NK-92 treated with Interleukin-12 subunit alpha and Interleukin-12 subunit beta, amount 100 ng/mL, for 24 hours (cell line): ENCODE measurements around the gene LTA4H.
A peak's percentile ranks its signal among the peaks of the same experiment; 100 is the strongest.
"Not testable (repeated sequence)": the region's sequence is repeated elsewhere in the genome, so short reads cannot be mapped to it uniquely, and the experiment has no call there.

ENCODE experiments used
- DNase-seq: peaks from one replicate; lab custom pipeline; 2025; lab: John Stamatoyannopoulos, UW

LTA4H gene

DNA sequence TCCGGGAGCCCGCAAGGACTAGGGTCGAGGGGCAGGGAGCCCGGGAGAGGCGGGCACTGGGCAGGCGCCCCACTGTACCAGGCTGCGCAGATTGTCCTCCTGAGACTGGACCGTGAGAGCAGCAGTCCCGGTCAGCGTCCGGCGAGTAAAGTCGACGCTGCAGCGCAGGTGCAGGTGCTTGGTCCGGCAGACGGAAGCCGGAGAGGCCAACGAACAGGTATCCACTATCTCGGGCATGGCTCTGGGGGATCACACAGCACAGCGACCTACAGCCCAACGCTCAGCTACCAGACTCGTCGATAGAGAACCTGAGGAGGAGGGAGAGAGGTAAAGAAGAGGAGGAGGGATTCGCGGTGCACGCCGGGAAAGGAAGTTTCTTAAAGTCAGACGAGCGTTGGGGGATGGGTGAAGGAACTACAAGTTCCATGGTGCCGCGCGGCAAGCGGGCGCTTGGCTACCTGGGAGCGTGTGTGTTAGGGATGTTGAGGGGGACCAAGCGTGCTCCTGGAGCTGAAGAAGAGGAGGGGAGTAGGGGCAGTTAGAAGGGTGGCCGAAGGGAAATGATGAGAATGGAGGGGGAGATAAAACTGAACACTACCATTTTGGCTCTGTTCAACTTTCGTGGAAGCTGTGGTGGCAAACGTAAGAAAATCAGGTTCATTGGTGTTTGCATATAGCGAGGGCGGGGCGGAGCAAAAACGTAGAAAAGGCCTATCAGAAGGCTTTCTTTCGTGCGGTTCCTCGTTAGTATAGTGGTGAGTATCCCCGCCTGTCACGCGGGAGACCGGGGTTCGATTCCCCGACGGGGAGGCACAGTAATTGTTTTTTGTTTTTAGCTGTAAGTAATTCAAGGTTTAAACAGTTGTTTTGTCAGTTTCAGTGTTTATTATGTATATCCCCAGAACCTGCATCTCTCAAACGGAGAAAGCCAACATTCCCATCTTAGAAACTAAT is at the start of gene LTA4H:
LTA4H (minus strand) TSS at position 305 of the 954 bp plus-strand sequence; CDS start at position 237, 68 bp downstream.
- DNase-seq, result peak; percentile 90

DNA sequence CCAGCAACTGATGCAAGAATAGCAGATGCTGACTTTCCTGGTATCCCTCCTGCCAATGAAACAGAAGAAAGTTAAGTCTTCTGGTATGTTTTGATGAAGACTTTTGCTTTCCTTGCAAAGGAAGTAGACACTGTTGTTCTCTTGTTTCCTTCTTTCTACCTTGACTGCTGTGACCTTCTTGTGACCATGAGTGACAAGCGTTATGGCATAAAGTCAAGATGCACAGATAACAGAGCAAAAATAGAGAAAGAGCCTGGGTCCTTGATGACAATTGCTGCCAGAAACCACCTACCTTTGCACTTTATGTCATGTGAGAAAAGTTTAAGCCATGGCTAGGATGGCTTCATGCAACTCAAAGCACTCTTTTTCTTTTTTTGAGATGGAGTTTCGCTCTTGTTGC is 49.2 kb upstream of the LTA4H start:
- DNase-seq, result no peak

- no peak for DNase-seq
Measured at GRCh38 chr12:96083020-96083719, 47.8 kb upstream of the LTA4H start.

DNA sequence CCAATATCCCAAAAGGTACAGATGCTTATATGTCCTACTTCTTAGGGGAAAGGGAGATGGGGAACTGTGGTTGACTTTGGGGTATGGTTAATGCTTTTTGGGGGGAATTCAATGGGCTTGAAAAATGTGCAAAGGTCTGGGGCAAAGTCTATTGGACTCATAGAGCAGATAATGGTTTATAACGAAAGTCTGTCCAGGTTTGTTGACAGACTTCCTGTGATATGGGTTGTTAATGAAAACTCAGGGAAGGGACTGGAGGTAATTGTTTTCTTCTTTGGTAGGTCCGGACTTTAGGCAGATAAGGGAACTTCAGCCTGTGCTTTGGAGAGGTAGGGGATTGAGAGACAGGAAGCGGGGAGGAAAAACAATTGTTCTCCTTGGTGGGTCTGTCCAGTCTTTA is 46.2 kb upstream of the LTA4H start:
- DNase-seq, result no peak

GRCh38 chr12:96078231-96079135 is 43.1 kb upstream of the LTA4H start:
- no peak for DNase-seq

GRCh38 chr12:96077081-96077480 is 41.7 kb upstream of the LTA4H start:
- DNase-seq, result no peak

GRCh38 chr12:96075560-96075959 is 40.2 kb upstream of the LTA4H start:
- no peak for DNase-seq

DNA sequence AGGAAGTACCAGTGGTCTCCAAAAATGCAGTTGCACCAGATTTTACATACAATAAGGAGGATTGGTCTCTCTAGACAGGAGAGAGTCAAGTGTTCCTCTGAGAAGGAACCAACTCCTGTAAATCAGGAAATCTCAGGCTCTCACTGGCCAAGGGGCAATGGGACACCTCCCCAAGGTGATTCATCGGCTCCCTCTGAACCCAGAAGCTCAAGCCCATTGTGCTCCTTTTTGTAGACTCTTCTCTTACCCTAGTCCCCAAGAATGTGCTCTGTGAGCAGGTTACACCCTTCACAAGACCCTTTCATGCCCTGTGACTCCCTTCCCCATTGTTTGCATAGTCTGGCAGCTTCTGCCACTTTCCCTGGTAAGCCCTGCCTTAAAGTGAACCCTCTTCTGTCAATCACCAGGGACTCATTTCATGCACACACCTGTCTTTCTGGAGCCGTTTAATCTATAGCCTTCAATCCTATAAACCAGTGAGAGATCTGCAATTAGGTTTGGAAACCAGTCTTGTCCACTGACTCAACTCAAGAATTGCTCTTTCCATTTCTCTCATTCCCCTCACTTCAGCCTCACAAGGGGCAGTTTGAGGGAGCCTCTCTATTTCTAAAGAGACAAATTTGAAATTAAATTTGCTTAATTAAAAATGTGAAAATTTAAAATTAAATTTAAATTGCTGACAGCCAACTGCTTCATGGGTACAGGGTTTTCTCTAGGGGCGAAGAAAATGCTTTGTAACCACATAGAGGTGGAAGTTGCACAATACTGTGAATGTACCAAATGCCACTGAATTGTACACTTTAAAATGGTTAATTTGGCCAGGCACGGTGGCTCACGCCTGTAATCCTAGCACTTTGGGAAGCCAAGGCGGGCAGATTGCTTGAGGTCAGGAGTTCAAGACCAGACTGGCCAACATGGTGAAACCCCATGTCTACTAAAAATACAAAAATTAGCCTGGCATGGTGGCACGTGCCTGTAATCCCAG is 38.3 kb upstream of the LTA4H start:
- no peak for DNase-seq

DNA sequence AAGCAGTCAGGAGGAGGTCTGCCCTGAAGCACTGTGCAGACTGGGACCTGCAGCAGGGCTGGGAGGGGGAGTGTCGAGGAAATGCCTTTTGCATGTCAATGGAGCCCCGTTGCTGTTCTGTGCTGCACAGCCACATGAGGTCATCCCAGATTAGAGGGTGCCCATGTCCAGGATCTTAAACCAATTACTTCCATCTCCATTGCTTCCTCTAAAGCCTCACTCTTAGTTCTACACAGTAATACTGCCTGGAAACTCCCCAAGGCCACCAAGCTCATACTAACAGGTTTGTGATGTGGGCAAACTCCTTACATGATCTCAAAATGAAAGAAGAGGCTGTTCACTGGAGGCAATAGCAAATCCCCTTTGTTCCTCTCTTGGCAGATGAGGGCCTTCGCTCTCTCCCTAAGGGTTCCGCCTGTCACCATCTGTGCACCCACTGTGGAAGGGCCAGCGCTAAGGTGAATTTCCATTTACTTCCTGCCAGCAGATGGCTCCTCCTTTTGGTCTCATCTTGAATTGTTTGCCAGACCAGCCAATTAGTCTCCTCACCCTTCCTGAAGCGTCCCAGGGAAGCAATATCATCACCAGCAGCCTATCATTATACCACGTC is 35.4 kb upstream of the LTA4H start:
- DNase-seq, result no peak

DNA sequence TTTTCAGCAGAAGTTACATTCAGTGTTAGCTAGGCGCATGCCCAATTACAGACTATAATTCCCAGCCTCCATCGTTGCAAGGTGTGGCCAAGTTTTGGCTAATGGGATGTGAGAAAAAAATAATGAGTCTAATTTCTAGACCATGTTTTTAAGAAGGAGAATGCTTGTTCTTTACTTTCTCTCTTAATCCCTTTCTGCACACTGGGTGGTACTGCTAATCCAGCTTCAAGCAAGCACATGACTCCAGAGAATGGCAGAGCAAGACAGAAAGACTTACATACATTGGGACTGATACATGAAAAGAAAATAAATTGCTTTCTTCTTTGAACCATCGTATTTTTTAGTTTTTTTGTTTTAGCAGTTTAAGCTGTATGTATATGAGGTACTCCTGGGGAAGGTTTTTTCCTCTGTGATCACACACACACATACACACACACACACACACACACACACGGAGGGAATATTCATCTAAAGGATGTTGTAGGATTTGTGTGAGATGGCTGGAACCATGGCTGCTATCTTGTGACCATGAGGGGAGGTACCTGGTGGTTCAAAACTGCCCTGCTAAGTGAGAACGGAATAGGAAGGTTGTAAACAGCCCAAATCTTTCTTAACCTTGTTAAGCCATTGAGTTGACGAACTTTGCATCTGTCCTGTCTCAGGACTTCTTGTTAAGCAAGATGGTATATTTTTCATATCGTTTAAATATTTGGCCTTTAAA is 34.3 kb upstream of the LTA4H start:
- no peak for DNase-seq

DNA sequence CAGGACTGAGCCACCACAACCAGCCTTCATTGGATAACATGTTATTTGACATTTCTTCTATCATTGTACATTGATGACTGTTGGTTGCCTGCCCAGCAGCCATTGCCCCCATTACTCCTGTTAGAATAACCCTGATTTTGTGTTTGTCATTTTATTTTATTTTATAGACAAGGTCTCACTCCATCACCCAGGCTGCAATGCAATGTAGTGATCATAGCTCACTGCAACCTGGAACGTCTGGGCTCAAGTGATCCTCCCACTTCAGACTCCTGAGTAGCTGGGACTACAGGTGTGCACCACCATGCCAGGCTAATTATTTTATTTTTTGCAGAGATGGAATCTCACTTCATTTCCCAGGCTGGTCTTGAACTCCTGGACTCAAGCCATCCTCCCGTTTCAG is 33.2 kb upstream of the LTA4H start:
- DNase-seq, result no peak

- DNase-seq, result no peak
Measured at GRCh38 chr12:96068111-96068510, 32.7 kb upstream of the LTA4H start.

DNA sequence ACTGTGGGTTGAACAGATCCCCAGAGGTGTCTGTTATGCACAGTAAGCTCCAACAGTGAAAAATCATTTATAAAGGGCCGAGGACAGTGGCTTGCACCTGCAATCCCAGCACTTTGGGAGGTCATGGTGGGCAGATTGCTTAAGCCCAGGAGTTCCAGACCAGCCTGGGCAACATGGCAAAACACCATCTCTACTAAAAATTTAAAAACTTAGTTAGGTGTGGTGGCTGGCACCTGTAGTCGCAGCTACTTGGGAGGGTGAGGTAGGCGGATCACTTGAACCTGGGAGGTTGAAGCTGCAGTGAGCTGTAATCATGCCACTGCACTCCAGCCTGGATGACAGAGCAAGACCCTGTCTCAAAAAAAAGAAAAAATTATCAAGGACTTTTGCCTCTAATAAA is 30.4 kb upstream of the LTA4H start:
- DNase-seq, result not testable (repeated sequence)

GRCh38 chr12:96064966-96065365 is 29.6 kb upstream of the LTA4H start:
- DNase-seq, result no peak

DNA sequence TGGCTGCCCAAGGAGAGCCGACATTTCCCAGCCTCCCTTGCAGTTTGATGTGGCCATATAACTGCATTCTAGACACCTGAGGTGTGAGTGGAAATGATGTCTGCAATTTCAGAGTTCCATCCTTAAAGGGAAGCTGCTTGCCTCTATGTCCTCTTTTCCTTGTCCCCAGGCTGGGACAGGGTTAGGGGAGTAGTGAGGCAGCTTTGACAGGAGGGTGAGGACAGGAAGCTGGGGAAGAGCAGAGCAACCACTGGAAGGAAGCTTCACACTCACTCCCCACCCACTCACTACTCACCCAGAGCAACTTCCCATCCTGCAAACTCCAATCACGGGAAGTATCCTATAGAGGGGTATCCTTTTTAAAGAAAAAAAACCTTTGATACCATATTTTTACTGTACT is 28.9 kb upstream of the LTA4H start:
- DNase-seq, result no peak

GRCh38 chr12:96063046-96063445 is 27.7 kb upstream of the LTA4H start:
- no peak for DNase-seq

GRCh38 chr12:96061864-96062453 is 26.6 kb upstream of the LTA4H start:
- DNase-seq, result peak; percentile 14

DNA sequence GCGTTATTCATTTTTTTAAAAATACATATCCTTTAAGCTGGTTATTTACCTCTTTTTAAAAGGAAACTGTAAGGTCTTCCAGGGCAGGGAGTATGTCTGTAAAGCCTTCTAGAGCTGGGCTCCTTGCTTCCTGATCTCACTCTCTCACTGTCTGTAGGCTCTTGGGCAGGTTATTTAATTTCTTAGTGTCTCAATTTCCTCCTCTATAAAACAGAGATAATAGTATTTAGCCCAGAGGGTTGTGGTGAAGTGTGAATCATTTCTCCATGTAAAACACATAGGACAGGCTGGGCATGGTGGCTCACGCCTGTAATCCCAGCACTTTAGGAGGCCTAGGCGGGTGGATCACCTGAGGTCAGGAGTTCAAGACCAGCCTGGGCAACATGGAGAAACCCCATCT is 25.9 kb upstream of the LTA4H start:
- no peak for DNase-seq

- DNase-seq, result no peak
Measured at GRCh38 chr12:96060041-96060440, 24.7 kb upstream of the LTA4H start.
